ENCODE results near the gene KLHL14.
"Not testable (repeated sequence)": the region's sequence is repeated elsewhere in the genome, so short reads cannot be mapped to it uniquely, and the experiment has no call there.

KLHL14 gene

GRCh38 chr18:32804134-32804888 is 31.5 kb upstream of the KLHL14 start:
- no peak overlapping the region for H3K4me3 ChIP-seq (ENCODE audit: low read depth, low read length)
- TF ChIP-seq, protein P1, sequence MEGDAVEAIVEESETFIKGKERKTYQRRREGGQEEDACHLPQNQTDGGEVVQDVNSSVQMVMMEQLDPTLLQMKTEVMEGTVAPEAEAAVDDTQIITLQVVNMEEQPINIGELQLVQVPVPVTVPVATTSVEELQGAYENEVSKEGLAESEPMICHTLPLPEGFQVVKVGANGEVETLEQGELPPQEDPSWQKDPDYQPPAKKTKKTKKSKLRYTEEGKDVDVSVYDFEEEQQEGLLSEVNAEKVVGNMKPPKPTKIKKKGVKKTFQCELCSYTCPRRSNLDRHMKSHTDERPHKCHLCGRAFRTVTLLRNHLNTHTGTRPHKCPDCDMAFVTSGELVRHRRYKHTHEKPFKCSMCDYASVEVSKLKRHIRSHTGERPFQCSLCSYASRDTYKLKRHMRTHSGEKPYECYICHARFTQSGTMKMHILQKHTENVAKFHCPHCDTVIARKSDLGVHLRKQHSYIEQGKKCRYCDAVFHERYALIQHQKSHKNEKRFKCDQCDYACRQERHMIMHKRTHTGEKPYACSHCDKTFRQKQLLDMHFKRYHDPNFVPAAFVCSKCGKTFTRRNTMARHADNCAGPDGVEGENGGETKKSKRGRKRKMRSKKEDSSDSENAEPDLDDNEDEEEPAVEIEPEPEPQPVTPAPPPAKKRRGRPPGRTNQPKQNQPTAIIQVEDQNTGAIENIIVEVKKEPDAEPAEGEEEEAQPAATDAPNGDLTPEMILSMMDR (IDR thresholded peaks at IDR 0.05; ENCODE audit: low read depth, low read length): no peak
- no peak for TF ChIP-seq MYC (IDR thresholded peaks at IDR 0.05; ENCODE audit: low read depth, low read length)
- no peak for TF ChIP-seq MAX (IDR thresholded peaks at IDR 0.05; ENCODE audit: low read depth, low read length)
- no peak for TF ChIP-seq POLR2A (IDR thresholded peaks at IDR 0.05; ENCODE audit: extremely low read depth, insufficient read length)
- no peak for DNase-seq (ENCODE audit: low read depth)

DNA sequence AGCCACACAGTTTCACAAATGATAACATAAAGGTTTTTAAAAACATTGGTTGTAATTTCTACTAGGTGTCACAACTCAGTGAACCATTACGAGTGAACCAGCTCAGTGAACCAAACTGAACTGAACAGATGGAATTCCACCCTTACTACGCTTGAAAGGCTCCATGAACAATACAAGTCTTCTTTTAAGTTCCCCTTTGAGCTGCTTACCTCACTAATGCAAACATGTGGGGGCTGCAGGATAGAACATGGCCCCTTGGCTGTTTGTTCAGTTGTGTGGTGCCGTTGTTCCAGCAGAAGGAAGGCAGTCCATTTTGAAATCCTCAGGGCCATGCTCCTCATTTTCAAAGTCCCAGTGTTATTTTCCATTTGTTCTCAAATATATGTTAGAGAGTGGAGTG is 30.7 kb upstream of the KLHL14 start:
- DNase-seq (ENCODE audit: low read depth): no peak
- no peak for TF ChIP-seq MAX (IDR thresholded peaks at IDR 0.05; ENCODE audit: low read depth, low read length)
- no peak for TF ChIP-seq MYC (IDR thresholded peaks at IDR 0.05; ENCODE audit: low read depth, low read length)
- no peak for TF ChIP-seq POLR2A (IDR thresholded peaks at IDR 0.05; ENCODE audit: extremely low read depth, insufficient read length)
- TF ChIP-seq, protein P1 (IDR thresholded peaks at IDR 0.05; ENCODE audit: low read depth, low read length): no peak
- no peak overlapping the region for H3K4me3 ChIP-seq (ENCODE audit: low read depth, low read length)

DNA sequence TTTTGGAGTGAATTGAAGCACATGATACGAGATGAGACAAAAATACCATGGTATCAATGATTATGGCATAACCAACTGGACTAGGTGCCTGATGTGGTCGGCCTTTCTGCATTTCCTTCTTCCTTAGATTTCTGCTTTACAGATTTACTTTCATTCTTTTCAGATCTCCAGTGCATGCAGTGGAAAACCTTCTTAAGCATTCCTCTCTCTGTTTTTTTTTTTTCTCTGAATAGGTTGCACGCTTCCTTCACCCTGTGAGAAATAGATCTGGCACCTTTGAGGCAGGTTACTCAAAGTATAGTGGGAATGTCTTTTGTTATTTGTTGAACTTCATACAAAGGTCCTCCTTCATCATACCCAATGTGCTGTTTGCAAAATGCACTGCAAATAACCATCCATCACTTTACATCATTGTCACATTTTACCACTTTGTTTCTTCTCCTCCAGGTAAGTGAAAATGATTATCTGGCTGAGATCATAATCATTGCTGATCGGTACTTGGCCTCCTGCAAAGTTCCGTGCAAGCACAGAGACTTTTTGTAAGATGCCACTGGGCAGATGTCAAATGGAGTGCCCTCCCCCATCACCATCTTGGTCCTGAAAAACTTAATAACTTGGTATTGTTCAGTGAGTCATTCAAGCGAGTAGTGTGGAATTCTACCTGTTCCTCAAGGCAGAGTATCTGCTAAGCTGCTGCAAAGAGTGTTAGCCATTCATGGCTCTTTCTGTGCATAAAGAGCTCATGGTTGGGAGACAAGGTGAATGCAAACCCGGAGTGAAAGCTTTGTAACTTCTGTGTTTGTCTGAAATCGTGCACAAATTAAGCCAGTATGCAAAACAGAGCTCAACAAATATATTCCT is 30.0 kb upstream of the KLHL14 start:
- no peak overlapping the region for H3K4me3 ChIP-seq (ENCODE audit: low read depth, low read length)
- TF ChIP-seq MYC (IDR thresholded peaks at IDR 0.05; ENCODE audit: low read depth, low read length) (no peak), MAX (IDR thresholded peaks at IDR 0.05; ENCODE audit: low read depth, low read length) (no peak), POLR2A (IDR thresholded peaks at IDR 0.05; ENCODE audit: extremely low read depth, insufficient read length) (no peak)
- TF ChIP-seq, protein P1 (IDR thresholded peaks at IDR 0.05; ENCODE audit: low read depth, low read length): no peak
- no peak for DNase-seq (ENCODE audit: low read depth)

DNA sequence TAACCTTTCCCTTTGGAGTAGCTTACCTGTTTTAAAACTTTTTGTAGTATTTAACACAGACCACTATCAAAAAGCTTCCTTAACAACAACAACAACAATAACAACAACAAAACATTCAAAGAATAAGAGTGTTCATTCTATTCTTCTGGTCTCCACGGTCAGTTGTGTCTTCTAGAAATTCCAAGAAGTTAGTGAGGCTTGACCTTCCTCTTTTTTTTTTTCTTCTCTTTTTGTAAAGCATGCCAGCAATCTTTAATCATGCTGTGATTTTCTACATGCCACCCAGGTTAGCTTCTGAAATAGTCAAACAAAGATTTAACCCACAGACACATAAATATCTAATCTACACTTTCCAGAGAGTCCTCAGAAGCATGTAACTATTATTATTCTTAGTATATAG is 28.4 kb upstream of the KLHL14 start:
- no peak overlapping the region for H3K4me3 ChIP-seq (ENCODE audit: low read depth, low read length)
- no peak for DNase-seq (ENCODE audit: low read depth)
- TF ChIP-seq MAX (IDR thresholded peaks at IDR 0.05; ENCODE audit: low read depth, low read length): no peak
- TF ChIP-seq, protein P1 (IDR thresholded peaks at IDR 0.05; ENCODE audit: low read depth, low read length): no peak
- TF ChIP-seq MYC (IDR thresholded peaks at IDR 0.05; ENCODE audit: low read depth, low read length): no peak

GRCh38 chr18:32798209-32798960 is 25.6 kb upstream of the KLHL14 start:
- no peak overlapping the region for H3K4me3 ChIP-seq (ENCODE audit: low read depth, low read length)
- TF ChIP-seq POLR2A (IDR thresholded peaks at IDR 0.05; ENCODE audit: extremely low read depth, insufficient read length) (no peak), MAX (IDR thresholded peaks at IDR 0.05; ENCODE audit: low read depth, low read length) (no peak), MYC (IDR thresholded peaks at IDR 0.05; ENCODE audit: low read depth, low read length) (no peak)
- TF ChIP-seq, protein P1 (IDR thresholded peaks at IDR 0.05; ENCODE audit: low read depth, low read length): no peak

DNA sequence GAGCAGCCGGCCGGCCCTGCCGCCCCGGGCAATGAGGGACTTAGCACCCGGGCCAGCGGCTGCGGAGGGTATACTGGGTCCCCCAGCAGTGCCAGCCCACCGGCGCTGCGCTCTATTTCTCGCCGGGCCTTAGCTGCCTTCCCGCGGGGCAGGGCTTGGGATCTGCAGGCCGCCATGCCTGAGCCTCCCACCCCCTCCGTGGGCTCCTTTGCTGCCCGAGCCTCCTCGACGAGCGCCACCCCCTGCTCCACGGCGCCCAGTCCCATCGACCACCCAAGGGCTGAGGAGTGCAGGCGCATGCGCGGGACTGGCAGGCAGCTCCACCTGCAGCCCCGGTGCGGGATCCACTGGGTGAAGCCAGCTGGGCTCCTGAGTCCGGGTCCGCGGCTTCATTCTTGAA is 21.8 kb upstream of the KLHL14 start:
- H3K4me3 ChIP-seq (ENCODE audit: low read depth, low read length); DNase-seq (ENCODE audit: low read depth): not testable (repeated sequence)

More at GRCh38 chr18:32798209-32798960, 25.6 kb upstream of the KLHL14 start:
- DNase-seq (ENCODE audit: low read depth): no peak
